NT2/D1 (cell line): Measurements from ENCODE around the gene ADAM33.

ENCODE experiments used
- DNase-seq: peaks from one replicate; pipeline ENCODE4 v3.0.0-alpha.2; 2011; ENCODE audit warnings: low read depth, low spot score
- H3K27me3 ChIP-seq: 2 replicates; pipeline ENCODE4 v1.6.0; 2011; ENCODE audit warnings: mild to moderate bottlenecking; ENCODE audit not compliant: insufficient read length, insufficient read depth
- H3K36me3 ChIP-seq: 2 replicates; pipeline ENCODE4 v1.6.1; 2011; ENCODE audit warnings: mild to moderate bottlenecking, low read length, mixed read lengths; ENCODE audit not compliant: insufficient read depth, insufficient read length
- H3K4me1 ChIP-seq: 2 replicates; pipeline ENCODE4 v1.5.1; 2011; ENCODE audit not compliant: insufficient read depth, insufficient read length
- H3K4me3 ChIP-seq: 2 replicates; pipeline ENCODE4 v1.5.1; 2011; ENCODE audit warnings: low read depth; ENCODE audit not compliant: insufficient read length
- H3K9ac ChIP-seq: 2 replicates; pipeline ENCODE4 v1.6.0; 2011; ENCODE audit warnings: low read depth; ENCODE audit not compliant: insufficient read length
- H3K9me3 ChIP-seq: 2 replicates; pipeline ENCODE4 v1.5.1; 2011; ENCODE audit warnings: mild to moderate bottlenecking, low read length; ENCODE audit not compliant: insufficient read depth
- SUZ12 ChIP-seq: IDR thresholded peaks from 2 replicates; pipeline ENCODE4 v1.6.1; 2011; ENCODE audit not compliant: insufficient read length, insufficient read depth; ENCODE audit errors: extremely low read depth
- YY1 ChIP-seq: IDR thresholded peaks from 2 replicates; pipeline ENCODE4 v1.6.1; 2011; ENCODE audit not compliant: insufficient read length, insufficient read depth
- ZNF274 ChIP-seq: IDR thresholded peaks from 2 replicates; pipeline ENCODE4 v1.6.1; 2011; ENCODE audit warnings: mild to moderate bottlenecking, low read depth, low read length

ADAM33 gene

DNA sequence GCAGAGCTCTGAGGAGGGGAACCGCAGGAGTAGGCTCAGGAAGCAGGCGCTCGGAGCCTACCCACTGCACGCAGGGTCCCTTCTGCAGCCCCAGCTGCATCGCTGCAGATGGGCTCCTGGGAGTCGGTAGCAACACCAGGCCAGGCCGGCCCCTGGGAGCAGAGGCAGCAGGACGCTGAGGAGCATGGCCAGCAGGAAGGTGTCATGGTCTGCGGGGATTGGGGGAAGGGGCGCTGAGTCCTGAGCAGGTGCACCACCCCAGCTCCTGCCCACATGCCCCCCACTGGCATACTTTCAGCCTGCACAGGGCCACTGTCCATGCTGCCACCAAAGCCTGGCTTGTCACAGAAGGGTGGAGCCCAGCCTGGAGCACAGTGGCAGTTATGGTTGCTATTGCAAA is 10.9 kb downstream of the ADAM33 start:
- Histone ChIP-seq H3K4me3 (no peak overlapping the region), H3K4me1 (peaks cover 12% of the 10 kb centered on the region), H3K36me3 (peaks cover 37% of the 10 kb centered on the region), H3K9ac (no peak overlapping the region), H3K9me3 (no peaks in the 10 kb centered on the region), H3K27me3 (no peaks in the 10 kb centered on the region)
- DNase-seq, result no peak
- TF ChIP-seq ZNF274, result no peak
- TF ChIP-seq SUZ12, result no peak
- no peak for TF ChIP-seq YY1

DNA sequence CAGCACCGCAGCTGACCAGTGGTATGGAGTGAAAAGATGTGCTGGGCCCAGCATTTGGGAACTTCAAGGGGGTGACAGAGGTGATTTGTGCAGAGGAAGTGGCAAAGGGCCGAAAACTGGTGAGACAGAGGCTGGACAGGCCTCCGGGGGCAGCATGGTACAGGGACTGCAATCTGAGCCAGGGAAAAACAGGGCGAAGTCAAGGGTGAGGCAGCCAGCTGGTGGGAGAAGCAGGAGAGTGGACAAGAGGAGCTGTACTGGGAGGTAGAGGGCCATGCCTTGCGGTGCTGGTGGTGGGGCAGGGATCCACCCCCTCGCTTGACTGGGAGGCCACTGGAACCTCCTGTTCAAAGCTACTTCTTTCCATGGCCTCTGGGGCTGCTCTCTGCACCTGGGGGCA is 11.3 kb downstream of the ADAM33 start:
- Histone ChIP-seq H3K27me3 (no peaks in the 10 kb centered on the region), H3K9ac (no peak overlapping the region), H3K4me3 (no peak overlapping the region), H3K36me3 (peaks cover 37% of the 10 kb centered on the region), H3K9me3 (no peaks in the 10 kb centered on the region), H3K4me1 (peaks cover 12% of the 10 kb centered on the region)
- no peak for DNase-seq
- TF ChIP-seq YY1 (no peak), ZNF274 (no peak), SUZ12 (no peak)

DNA sequence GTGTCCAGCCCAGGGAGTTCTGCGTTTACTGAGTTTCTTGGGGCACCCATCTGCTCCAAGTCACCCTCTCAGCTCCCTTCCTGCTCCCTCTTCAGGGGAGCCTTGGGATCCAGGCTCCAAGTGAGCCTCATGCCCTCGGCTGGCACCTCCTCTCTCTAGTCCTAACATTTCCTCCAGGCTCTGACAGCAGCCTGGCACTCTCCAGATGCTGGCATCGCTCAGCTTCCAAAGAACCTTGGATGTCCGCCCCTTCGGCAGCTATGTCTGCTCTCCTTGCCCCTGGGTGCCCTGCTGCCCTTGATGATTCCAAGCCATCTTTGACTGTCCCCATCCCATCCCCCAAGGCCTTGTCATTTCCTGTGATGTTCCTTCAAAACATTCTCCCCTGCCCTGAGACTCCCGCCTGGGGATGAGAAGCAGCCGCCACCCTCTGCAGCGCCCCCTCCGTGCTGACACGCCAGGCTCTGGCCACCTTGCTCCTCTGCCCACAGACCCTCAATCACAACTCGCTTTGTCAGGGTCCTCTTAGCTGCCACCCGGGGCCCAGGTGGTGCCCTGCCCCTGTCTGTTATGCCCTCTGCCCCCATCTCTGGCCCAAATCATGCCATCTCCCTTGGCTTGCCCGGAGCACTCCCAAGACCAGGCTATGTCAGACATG is 12.0 kb downstream of the ADAM33 start:
- H3K4me3 ChIP-seq, result no peak overlapping the region
- no peak for DNase-seq

GRCh38 chr20:3667434-3668037 is 14.3 kb downstream of the ADAM33 start:
- DNase-seq, result no peak
- H3K9me3 ChIP-seq, result no peaks in the 10 kb centered on the region
- H3K4me1 ChIP-seq, result peaks cover 9% of the 10 kb centered on the region
- H3K27me3 ChIP-seq, result no peaks in the 10 kb centered on the region
- TF ChIP-seq YY1 (no peak), ZNF274 (no peak), SUZ12 (no peak)
- no peak overlapping the region for H3K9ac ChIP-seq
- peaks cover 28% of the 10 kb centered on the region for H3K36me3 ChIP-seq
- no peak overlapping the region for H3K4me3 ChIP-seq

More for the DNA sequence above, 12.0 kb downstream of the ADAM33 start:
- no peaks in the 10 kb centered on the region for H3K9me3 ChIP-seq
- no peak for TF ChIP-seq SUZ12
- TF ChIP-seq ZNF274, result no peak
- no peak for TF ChIP-seq YY1
- H3K9ac ChIP-seq, result no peak overlapping the region
- no peaks in the 10 kb centered on the region for H3K27me3 ChIP-seq
- H3K36me3 ChIP-seq, result peaks cover 32% of the 10 kb centered on the region
- H3K4me1 ChIP-seq, result peaks cover 11% of the 10 kb centered on the region

GRCh38 chr20:3663858-3664257 is 18.0 kb downstream of the ADAM33 start:
- peaks cover 16% of the 10 kb centered on the region; the same call in 1 of the 2 replicates for H3K9me3 ChIP-seq
- peaks cover 4% of the 10 kb centered on the region for H3K36me3 ChIP-seq
- H3K27me3 ChIP-seq, result no peaks in the 10 kb centered on the region
- peaks cover 8% of the 10 kb centered on the region for H3K4me1 ChIP-seq
- H3K9ac ChIP-seq, result no peak overlapping the region
- H3K4me3 ChIP-seq, result no peak overlapping the region
- no peak for TF ChIP-seq ZNF274
- TF ChIP-seq SUZ12, result no peak
- TF ChIP-seq YY1, result no peak
- DNase-seq, result no peak

DNA sequence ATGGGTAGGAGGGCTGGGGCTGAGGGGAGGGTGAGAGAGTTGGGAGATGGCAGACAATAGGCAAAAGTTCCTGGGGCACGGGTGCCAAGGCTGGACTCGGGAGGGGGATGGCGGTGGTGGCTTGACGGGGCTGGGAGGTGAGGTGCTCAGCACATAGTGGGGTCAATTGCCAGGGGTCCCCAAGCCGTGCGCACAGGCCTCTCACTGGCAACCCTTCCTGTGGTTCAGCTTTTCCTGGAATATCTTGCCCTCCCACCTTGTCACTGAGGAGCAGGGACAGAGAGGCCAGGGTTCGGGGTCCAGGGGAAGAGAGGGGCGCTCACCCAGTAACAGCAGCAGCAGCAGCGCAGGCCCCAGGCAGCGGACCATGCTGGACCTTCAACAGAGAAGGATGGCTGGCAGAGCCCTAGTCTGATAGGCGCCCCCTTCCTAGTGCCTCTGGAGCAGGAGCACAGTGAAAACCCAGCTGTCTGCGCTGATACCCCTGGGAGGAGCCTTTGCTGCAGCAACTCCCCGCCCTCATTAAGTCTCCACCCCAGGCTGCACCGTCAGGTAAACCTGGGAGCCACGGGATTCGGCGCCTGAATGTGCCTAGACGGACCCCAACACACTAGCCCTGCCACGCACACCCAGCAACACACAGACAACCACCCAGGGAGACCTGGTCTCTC is 18.6 kb downstream of the ADAM33 start, which contains the start of gene GFRA4:
TSS of gene GFRA4 (minus strand) at position 369 of the 671 bp plus-strand sequence. CDS start at position 369, 0 bp downstream.
- no peaks in the 10 kb centered on the region for H3K36me3 ChIP-seq
- no peaks in the 10 kb centered on the region for H3K27me3 ChIP-seq

More for the DNA sequence above, 18.6 kb downstream of the ADAM33 start, which contains the start of gene GFRA4:
- no peak within 1 kb of the TSS for H3K4me3 ChIP-seq
- DNase-seq, result no peak
- H3K9ac ChIP-seq, result no peak within 1 kb of the TSS
- H3K9me3 ChIP-seq, result peaks cover 16% of the 10 kb centered on the region; the same call in 1 of the 2 replicates
- H3K4me1 ChIP-seq, result peaks cover 8% of the 10 kb centered on the region
- no peak for TF ChIP-seq SUZ12
- TF ChIP-seq ZNF274, result no peak
- no peak for TF ChIP-seq YY1
